Astrocyte (in vitro differentiated cells and primary cell): ENCODE results near the gene CPT1A.

ENCODE experiments used
- EZH2 ChIP-seq: IDR thresholded peaks from 2 replicates; pipeline ENCODE4 v1.6.1; 2012; ENCODE audit warnings: mild to moderate bottlenecking, low read length, inconsistent platforms; ENCODE audit not compliant: insufficient read depth
- TF ChIP-seq, protein P1 (sequence below): IDR thresholded peaks from 2 replicates; pipeline ENCODE4 v1.5.1; 2011; ENCODE audit warnings: low read depth, mild to moderate bottlenecking, inconsistent platforms, low read length, moderate library complexity; ENCODE audit not compliant: insufficient read depth

DNA sequence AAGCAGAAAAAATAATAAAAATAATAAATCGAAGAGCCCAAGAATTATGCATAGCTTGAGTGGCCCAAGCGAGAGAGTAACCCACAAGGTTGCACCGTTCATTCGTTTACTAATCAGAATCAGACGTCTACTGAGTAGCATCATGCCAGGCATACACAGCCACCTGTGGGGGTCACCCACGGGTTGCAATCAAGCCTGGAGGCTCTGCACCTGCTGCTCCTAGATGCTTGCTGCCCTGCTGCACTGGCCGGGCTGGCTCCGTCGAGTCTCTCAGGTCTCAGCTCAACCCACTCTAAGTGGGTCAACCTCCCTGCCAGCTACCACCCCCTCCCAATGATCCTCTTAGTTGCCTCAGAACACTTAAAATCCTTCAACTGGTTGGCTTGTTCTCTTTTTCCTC lies 88.4 kb downstream of the CPT1A start:
- TF ChIP-seq, protein P1, sequence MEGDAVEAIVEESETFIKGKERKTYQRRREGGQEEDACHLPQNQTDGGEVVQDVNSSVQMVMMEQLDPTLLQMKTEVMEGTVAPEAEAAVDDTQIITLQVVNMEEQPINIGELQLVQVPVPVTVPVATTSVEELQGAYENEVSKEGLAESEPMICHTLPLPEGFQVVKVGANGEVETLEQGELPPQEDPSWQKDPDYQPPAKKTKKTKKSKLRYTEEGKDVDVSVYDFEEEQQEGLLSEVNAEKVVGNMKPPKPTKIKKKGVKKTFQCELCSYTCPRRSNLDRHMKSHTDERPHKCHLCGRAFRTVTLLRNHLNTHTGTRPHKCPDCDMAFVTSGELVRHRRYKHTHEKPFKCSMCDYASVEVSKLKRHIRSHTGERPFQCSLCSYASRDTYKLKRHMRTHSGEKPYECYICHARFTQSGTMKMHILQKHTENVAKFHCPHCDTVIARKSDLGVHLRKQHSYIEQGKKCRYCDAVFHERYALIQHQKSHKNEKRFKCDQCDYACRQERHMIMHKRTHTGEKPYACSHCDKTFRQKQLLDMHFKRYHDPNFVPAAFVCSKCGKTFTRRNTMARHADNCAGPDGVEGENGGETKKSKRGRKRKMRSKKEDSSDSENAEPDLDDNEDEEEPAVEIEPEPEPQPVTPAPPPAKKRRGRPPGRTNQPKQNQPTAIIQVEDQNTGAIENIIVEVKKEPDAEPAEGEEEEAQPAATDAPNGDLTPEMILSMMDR, result no peak
- no peak for TF ChIP-seq EZH2
